Gastroesophageal sphincter (tissue), 4 donors: ENCODE results near the gene TENM3. TPM values are rescaled to one million over a fixed set of nuclear protein-coding genes. Genes with fewer than 3 reads are reported as not detected.
"Not testable (repeated sequence)": the region's sequence is repeated elsewhere in the genome, so short reads cannot be mapped to it uniquely, and the experiment has no call there.

Source experiments
- ATAC-seq: fragments of 150-250 bp; one replicate; pipeline ENCODE4 v1.9.1; 2016; ENCODE audit warnings: mild to moderate bottlenecking, moderate library complexity
- H3K27ac ChIP-seq, 4 donors: fragments of 200-600 bp; sonication (generic) in 3 of 4; 1 replicate in 3 of 4; 2 replicates in 1 of 4; pipeline ENCODE4 v1.5.1; 2016 to 2019
- H3K27me3 ChIP-seq: fragments of 200-600 bp; sonication (generic); one replicate; pipeline ENCODE4 v1.5.1; 2019
- H3K36me3 ChIP-seq, 2 donors: fragments of 200-600 bp; sonication (generic); one replicate each; pipeline ENCODE4 v1.5.1; 2019; ENCODE audit warnings: control low read depth in 1 of 2
- H3K4me1 ChIP-seq, 3 donors: fragments of 200-600 bp; sonication (generic); 1 replicate in 2 of 3; 2 replicates in 1 of 3; pipeline ENCODE4 v1.5.1; 2016 to 2019; ENCODE audit warnings: control low read depth in 2 of 3
- H3K4me3 ChIP-seq, 2 donors: fragments of 200-600 bp; sonication (generic); one replicate each; pipeline ENCODE4 v1.5.1; 2019; ENCODE audit warnings: mild to moderate bottlenecking in 1 of 2, moderate library complexity in 1 of 2
- H3K9me3 ChIP-seq, 3 donors: fragments of 200-600 bp; sonication (generic); one replicate each; pipeline ENCODE4 v1.5.1; 2017 to 2019; ENCODE audit warnings: control low read depth in 2 of 3
- CTCF ChIP-seq, 4 experiments: fragments of 200-600 bp in 2 of 4; fragments of 450-650 bp in 2 of 4; sonication (generic) in 1 of 4; IDR thresholded peaks; one replicate each; pipeline ENCODE4 v1.5.1; 2017 to 2019; ENCODE audit warnings: antibody characterized with exemption in 4 of 4, mild to moderate bottlenecking in 2 of 4, moderate library complexity in 2 of 4
- EP300 ChIP-seq: sonication (generic); formaldehyde crosslinking; IDR thresholded peaks from one replicate; pipeline ENCODE4 v1.6.1; 2017; ENCODE audit warnings: antibody characterized with exemption, mild to moderate bottlenecking
- POLR2A ChIP-seq, 2 donors: fragments of 450-650 bp; IDR thresholded peaks; one replicate each; pipeline ENCODE4 v1.6.1; 2017; ENCODE audit warnings: antibody characterized with exemption in 2 of 2, mild to moderate bottlenecking in 2 of 2, moderate library complexity in 1 of 2
- POLR2AphosphoS5 ChIP-seq: sonication (generic); formaldehyde crosslinking; IDR thresholded peaks from one replicate; pipeline ENCODE4 v1.6.1; 2017; ENCODE audit warnings: antibody characterized with exemption
- WGBS, 2 donors: methylation state at CpG; one replicate each; pipeline ENCODE4 v1.1.5; 2018; ENCODE audit warnings: low coverage in 1 of 2; 5-methylcytosine and 5-hydroxymethylcytosine counted together
- total RNA-seq, 4 donors: library from RNA; depleted of rRNA; stranded (reverse); fragments of >200 nt; gene quantifications; one replicate each; pipeline ENCODE4 v1.1.0, GENCODE V29; 2016

The TENM3 gene
- total RNA-seq, 4 donors from 2014 or later: 8.2 to 39.9 (median 15.8) TPM

- WGBS, 2 donors: 88 to 100% methylated on average over 1 to 12 of the region's 45 CpGs
- Histone ChIP-seq H3K4me3 (no peak overlapping the region), H3K27me3 (peaks cover 4% of the 10 kb centered on the region), H3K36me3 (no peaks in the 10 kb centered on the region), H3K4me1 (peaks cover 0 to 11% (median 0%) of the 10 kb centered on the region in 3 donors), H3K9me3 (peaks cover 0 to 22% (median 0%) of the 10 kb centered on the region in 3 donors), H3K27ac (no peak overlapping the region)
- TF ChIP-seq POLR2A (IDR thresholded peaks at IDR 0.05): no peak
- TF ChIP-seq POLR2AphosphoS5: no peak
- ATAC-seq: no peak
Measured at GRCh38 chr4:182807767-182808548, 564.8 kb downstream of the TENM3 start.

GRCh38 chr4:182808673-182809416 is 565.6 kb downstream of the TENM3 start:
- TF ChIP-seq POLR2AphosphoS5: no peak
- peaks cover 4% of the 10 kb centered on the region for H3K27me3 ChIP-seq
- H3K9me3 ChIP-seq: peaks cover 0 to 22% (median 0%) of the 10 kb centered on the region in 3 donors
- WGBS, 2 donors: 81 to 91% methylated on average over 17 to 19 of the region's 25 CpGs
- H3K4me1 ChIP-seq: peaks cover 0 to 11% (median 0%) of the 10 kb centered on the region in 3 donors
- H3K36me3 ChIP-seq: no peaks in the 10 kb centered on the region
- no peak overlapping the region for H3K27ac ChIP-seq
- no peak overlapping the region for H3K4me3 ChIP-seq
- no peak for ATAC-seq

- WGBS, 2 donors: 67% methylated on average over 2 of the region's 5 CpGs; no CpG with 5 or more reads in 1 of the 2 donors
- Histone ChIP-seq H3K27ac (no peak overlapping the region), H3K27me3 (no peaks in the 10 kb centered on the region), H3K4me3 (no peak overlapping the region), H3K9me3 (peaks cover 0 to 22% (median 0%) of the 10 kb centered on the region in 3 donors), H3K36me3 (no peaks in the 10 kb centered on the region), H3K4me1 (peaks cover 0 to 11% (median 0%) of the 10 kb centered on the region in 3 donors)
- no peak for ATAC-seq
- no peak for TF ChIP-seq EP300
- TF ChIP-seq CTCF (IDR thresholded peaks at IDR 0.05): no peak
- no peak for TF ChIP-seq POLR2AphosphoS5
- TF ChIP-seq POLR2A (IDR thresholded peaks at IDR 0.05): no peak
Measured at GRCh38 chr4:182809417-182810102, 566.4 kb downstream of the TENM3 start.

GRCh38 chr4:182810103-182810615 is 567.0 kb downstream of the TENM3 start:
- WGBS, 2 donors: 93 to 97% methylated on average over 2 to 4 of the region's 4 CpGs
- peaks cover 0 to 11% (median 0%) of the 10 kb centered on the region in 3 donors for H3K4me1 ChIP-seq
- H3K27me3 ChIP-seq: no peaks in the 10 kb centered on the region
- no peak for ATAC-seq
- no peaks in the 10 kb centered on the region for H3K36me3 ChIP-seq
- TF ChIP-seq POLR2A (IDR thresholded peaks at IDR 0.05) (no peak), EP300 (no peak), CTCF (IDR thresholded peaks at IDR 0.05) (no peak), POLR2AphosphoS5 (no peak)
- H3K9me3 ChIP-seq: peaks cover 0 to 22% (median 0%) of the 10 kb centered on the region in 3 donors
- no peak overlapping the region for H3K27ac ChIP-seq
- no peak overlapping the region for H3K4me3 ChIP-seq

- no peaks in the 10 kb centered on the region for H3K27me3 ChIP-seq
- H3K9me3 ChIP-seq: peaks cover 0 to 22% (median 0%) of the 10 kb centered on the region in 3 donors
- no peaks in the 10 kb centered on the region for H3K36me3 ChIP-seq
- WGBS, 2 donors: 78 to 93% methylated on average over 3 to 4 of the region's 4 CpGs
- H3K27ac ChIP-seq: no peak overlapping the region
- H3K4me3 ChIP-seq: no peak overlapping the region
- no peak for TF ChIP-seq CTCF (IDR thresholded peaks at IDR 0.05)
- no peak for TF ChIP-seq EP300
- TF ChIP-seq POLR2A (IDR thresholded peaks at IDR 0.05): no peak
- no peak for TF ChIP-seq POLR2AphosphoS5
- H3K4me1 ChIP-seq: no peaks in the 10 kb centered on the region
- no peak for ATAC-seq
Measured at GRCh38 chr4:182812916-182813315, 569.7 kb downstream of the TENM3 start.

GRCh38 chr4:182814065-182814464 is 570.9 kb downstream of the TENM3 start:
- not testable (repeated sequence) for H3K27me3 ChIP-seq, H3K27ac ChIP-seq, H3K4me1 ChIP-seq, ATAC-seq, H3K4me3 ChIP-seq, H3K36me3 ChIP-seq
- H3K9me3 ChIP-seq: peaks cover 0 to 20% (median 0%) of the 10 kb centered on the region in 3 donors
- 65 to 100% methylated on average over 1 to 4 of the region's 9 CpGs for WGBS, 2 donors
